A204.1 (cell line): ENCODE measurements around the gene TBCB.

Source experiments
- FAIRE-seq: peaks from 2 replicates; lab custom pipeline; 2012; peaks lifted over from hg19 to GRCh38; lab: Jason Lieb, UNC

Gene TBCB

DNA sequence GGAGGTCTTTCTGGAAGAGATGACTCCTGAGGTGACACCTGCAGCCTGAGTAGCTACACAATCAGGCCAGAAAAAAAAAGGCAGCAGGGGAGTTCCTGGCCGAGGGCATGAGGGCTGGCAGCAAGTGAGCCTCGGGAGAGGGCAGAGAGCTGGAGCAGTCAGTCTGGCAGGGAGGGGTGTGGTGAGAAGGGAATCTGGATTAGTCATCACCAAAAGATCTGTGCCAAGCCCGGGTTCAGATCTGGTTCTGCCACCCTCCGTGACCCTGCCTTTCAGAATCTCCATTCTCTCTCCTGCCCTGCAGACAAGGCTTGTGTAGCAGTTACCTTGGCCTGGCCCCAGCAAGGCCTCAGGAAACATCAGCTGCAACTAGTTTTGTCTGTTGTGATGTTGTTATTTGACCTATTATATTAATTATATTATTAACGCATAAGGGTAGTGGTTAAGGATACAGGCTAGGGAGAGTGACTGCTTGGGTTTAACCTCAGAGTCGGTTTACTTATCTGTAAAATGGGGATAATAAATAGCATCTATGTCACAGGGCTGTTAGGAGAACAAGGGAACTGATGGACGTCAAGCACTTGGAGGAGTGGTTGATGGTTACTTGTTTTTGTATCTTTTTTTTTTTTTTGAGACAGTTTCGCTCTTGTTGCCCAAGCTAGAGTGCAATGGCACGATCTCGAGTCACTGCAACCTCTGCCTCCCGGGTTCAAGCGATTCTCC, 21.9 kb downstream of the TBCB start:
- FAIRE-seq: no peak

GRCh38 chr19:36139120-36139472, 23.8 kb downstream of the TBCB start:
- FAIRE-seq: no peak

DNA sequence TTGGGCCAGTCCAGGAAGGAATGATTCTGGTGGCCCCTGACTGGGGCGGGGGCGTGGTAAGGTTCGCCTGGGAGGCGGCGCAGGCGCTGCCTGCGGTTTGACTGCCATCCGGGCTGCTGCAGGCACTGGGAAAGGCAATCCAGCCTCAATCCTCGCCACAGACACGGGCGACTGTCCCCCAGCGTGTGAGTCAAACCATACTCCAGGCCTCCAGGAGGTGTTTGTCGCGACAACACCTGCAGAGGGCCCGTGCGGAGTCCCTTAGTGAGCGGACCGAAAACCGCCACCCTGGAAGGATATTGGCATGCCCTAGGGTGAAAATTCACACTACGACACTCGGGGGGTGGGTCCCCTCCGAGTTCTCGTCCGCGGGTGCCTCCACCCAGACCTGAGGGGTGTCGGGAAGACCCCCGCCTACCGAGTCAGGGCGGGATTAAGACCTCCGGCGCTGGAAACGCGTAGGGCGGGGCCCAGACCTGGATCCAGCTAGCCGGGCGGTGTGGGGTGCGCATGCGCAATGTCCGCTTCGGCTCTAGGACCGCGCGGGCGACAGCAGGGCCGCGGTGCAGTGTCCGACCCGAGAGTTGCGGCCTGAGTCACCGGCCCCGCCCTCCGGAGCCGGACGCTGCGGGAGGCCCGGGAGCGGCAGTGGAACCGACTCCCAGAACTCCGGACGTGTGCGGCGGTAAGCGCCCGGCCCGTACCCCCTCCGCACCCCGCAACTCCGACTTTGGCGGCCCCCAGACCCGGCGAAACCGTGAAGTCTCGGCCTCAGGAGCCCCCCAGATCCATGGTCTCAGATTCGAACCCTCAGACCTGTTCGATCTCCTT, 24.4 kb downstream of the TBCB start, which contains the start of gene CAPNS1:
Gene CAPNS1 (plus strand): TSS at position 594 of the 831 bp plus-strand sequence. CDS start 946 bp downstream, outside the sequence.
- peak; percentile 64 for FAIRE-seq

GRCh38 chr19:36140304-36141038, 25.2 kb downstream of the TBCB start:
- FAIRE-seq: no peak

DNA sequence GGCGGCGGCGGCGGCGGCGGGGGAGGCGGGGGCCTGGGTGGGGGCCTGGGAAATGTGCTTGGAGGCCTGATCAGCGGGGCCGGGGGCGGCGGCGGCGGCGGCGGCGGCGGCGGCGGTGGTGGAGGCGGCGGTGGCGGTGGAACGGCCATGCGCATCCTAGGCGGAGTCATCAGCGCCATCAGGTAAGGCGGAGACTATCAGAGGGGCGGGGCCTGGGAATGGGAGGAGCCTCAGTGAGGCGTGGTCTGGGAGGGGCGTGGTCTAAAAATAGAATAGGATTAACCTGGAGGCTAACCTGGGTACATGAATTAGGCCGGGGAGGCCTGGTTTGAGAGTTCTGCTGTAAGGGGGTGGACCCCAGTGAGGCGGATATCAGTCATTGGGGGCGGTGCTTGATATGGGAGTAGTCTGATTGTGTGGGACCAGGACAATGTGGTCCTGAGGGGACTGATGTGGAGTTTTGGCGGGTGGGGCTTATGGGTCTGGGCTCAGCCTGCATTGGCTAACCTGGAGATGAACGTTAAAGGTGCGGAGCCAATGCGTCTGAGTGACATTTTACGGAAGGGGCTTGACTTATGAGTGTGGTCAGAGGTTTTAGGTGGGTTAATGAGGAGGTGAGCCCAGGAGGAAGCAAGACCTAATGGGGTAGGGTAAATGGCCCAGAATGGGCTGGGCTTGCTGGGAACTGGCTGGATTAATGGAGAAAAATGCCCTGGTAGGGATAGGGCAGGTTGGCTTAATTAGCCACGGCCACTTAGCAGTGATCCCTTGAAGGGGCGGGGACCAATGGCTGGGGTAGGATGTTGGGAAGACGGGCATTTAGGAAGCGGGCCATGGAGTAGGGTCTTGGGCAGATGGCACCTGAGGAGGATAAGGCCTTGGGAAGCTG, 26.0 kb downstream of the TBCB start:
- no peak for FAIRE-seq

GRCh38 chr19:36142046-36142445, 26.8 kb downstream of the TBCB start:
- no peak for FAIRE-seq

- no peak for FAIRE-seq
Measured at GRCh38 chr19:36142496-36142895, 27.2 kb downstream of the TBCB start.

DNA sequence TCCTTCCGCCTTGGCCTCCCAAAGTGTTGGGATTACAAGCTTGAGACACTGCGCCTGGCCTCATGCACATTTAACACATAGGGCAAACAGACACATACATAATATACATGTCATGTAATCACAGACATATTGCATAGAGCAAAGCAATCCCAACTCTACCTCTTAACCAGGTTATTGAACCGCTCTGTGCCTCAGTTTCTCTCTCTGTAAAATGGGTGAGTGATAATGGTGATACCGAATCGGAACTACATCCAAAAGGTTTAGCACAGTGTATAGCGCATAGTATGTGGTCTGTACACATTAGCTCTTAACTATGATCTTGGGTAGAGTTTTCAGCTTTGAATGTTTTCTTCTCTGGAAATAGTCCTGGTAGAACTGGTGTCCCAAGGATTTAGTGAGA, 29.4 kb downstream of the TBCB start:
- FAIRE-seq: no peak

GRCh38 chr19:36149673-36150406, 34.6 kb downstream of the TBCB start:
- FAIRE-seq: no peak

DNA sequence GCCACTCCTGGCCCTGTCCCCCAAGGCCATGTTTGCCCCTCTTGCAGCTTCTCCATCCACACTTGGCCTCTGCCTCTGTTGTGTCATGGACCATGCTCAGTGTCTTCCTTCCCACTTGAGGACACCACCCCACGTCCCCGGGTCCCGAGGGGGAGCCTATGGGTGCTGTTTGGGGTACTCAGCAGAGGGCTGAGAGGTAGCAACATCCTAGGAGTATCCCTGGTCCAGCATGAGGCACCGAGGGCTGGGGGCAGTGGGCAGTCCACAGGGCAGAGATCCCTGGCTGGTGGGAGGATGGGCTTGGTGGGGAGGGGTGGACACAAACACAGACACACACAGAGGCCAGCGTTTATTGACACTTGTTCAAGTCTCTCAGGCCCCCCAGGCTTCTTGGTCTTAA, 35.3 kb downstream of the TBCB start:
- no peak for FAIRE-seq

DNA sequence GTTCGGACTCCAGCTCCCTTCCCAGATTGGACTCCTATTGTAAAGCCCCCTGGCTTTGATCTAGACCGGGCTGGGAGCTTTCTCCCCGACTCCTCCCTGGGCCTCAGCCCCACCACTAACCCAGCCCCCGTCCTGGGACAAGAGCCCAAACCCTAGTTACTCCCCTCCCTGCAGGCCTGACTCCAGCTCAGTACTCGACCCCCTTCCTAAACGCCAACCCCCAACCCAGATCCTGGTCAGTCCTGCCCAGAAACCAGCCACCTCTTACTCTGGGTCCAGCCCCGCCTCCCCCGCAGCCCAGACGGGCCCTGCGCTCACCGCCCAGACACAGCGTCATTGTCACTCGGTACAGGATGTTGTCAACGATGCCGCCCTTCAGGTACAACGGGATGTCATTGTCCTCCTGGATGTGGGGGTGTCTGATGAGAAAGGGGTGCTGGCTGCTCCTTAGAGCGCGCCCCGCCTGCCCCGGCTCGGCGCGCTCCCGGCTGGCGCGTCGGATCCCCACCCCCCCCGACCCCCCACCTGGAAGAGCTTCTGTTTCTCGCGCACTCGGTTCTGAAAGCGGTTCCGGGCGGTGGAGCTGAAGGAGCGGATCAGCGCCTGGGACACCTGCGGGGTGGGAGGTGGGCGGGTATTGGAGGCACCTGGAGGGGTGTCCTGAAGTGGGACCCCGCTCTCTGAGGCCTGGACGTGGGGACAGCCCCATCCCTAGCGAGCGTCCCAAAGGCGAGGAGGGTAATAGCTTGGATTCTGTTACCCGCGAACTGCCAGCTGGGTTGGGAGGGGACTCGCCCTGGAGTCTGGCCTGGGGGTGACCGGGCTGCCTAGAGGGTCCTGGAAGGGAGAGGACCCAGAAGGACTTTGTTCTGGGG, 36.1 kb downstream of the TBCB start:
- no peak for FAIRE-seq

DNA sequence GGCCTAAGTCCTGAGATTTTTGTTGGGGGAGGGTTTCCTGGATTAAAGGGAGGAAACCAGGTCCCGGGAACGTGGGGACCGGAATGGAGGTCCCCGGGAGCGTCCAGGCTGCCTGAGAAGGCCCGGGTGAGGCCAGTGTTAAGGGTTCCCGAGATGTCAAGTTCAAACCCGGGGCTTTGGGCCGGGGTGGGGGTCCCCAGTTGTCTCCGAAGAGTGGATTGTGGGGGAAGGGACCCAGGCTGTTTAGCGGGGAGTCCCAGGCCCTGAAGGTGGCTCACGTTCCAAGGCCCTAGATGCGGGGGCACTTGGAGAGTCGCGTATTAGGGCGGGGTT, 36.7 kb downstream of the TBCB start:
- FAIRE-seq: no peak

- FAIRE-seq: no peak
Measured at GRCh38 chr19:36152352-36153091, 37.3 kb downstream of the TBCB start, which contains the start of gene COX7A1. Gene COX7A1, minus strand, starts transcription at chr19:36152447. Its CDS starts 40 bp downstream, at chr19:36152407.

DNA sequence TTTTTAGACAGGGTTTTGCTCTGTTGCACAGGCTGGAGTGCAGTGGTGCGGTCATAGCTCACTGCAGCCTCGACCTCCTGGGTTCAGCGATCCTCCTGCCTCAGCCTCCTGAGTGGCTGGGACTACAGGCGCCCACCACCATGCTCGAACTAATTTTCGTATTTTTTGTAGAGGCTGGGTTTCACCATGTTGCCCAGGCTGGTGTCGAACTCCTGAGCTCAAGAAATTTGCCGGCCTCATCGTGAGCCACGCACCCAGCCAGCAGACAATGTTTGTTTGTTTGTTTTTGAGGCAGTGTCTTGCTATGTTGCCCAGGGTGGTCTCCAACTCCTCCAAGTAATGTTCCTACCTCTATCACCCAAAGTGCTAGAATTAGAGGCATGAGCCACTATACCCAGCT, 37.9 kb downstream of the TBCB start:
- no peak for FAIRE-seq

DNA sequence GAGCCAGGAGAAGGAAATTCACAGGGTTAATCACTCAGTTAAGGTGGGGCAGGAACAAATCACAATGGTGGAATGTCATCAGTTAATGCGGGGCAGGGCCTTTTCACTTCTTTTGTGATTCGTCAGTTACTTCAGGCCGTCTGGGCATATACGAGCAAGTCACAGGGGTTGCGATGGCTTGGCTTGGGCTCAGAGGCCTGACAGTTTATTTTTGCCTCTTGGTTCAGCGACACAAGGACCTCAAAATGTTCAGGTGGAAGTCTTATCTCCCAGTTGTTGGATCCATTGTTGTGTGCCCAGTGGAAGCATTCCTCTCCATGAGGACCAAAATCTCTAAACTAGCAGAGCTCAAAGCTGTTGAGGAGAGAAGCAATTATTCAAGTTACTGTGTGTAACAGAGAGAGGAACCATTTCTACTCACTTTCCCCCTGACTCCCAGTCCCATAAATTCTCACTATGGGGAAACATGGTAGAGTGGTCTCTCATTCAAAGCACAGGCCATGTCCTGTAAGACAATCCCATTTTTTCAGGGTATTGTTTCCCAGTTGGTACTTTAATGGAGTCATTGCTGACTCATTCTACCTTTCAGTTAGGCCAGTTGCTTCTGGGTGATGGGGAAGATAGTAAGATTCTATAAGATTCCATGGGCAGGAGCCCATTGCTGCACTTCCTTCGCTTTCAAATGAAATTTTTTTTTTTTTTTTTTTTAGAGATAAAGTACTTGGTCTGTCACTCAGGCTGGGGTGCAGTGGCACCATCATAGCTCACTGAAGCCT, 45.7 kb downstream of the TBCB start:
- FAIRE-seq: no peak

DNA sequence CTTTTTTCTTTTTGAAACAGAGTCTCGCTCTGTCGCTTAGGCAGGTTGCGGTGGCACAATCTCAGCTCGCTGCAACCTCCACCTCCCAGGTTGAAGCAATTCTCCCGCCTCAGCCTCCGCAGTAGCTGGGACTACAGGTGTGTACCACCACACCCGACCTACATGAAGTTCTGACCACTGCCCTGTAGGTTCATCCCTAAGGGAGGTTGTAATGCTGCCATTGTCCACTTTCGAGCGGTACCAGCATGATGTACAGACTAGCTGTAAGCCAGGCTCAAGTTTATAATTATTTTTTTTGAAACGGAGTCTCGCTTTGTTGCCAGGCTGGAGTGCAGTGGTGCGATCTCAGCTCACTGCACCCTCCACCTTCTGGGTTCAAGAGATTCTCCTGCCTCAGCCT, 48.5 kb downstream of the TBCB start:
- no peak for FAIRE-seq

- no peak for FAIRE-seq
Measured at GRCh38 chr19:36169084-36169760, 54.0 kb downstream of the TBCB start.

DNA sequence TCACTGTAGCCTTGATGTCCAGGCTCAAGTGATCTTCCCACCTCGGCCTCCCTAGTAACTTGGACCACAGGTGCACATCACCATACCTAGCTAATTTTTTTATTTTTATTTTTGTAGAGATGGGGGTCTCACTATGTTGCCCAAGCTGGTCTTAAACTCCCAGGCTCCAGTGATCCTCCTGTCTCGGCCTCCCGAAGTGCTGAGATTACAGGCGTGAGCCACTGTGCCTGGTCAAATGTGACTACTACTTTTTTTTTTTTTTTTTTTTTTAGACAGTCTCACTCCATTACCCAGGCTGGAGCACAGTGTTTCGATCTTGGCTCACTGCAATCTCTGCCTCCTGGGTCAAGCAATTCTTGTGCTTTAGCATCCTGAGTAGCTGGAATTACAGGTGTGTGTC, 57.6 kb downstream of the TBCB start:
- FAIRE-seq: no peak
